H1 (cell line): ENCODE results near the gene RTF1. TPM values are rescaled to one million over a fixed set of nuclear protein-coding genes. Genes with fewer than 3 reads are reported as not detected.

Source experiments
- CHD7 ChIP-seq: fragments of 300-600 bp; sonication (generic); IDR thresholded peaks from 2 replicates; pipeline ENCODE4 v1.7.1; 2012; ENCODE audit warnings: low read length, moderate library complexity, mild to moderate bottlenecking, inconsistent platforms; ENCODE audit not compliant: insufficient replicate concordance
- TBP ChIP-seq: IDR thresholded peaks from 2 replicates; pipeline ENCODE4 v1.6.1; 2011; ENCODE audit warnings: low read depth, low read length, improper control_type of control experiment
- polyA plus RNA-seq, 7 experiments: library from polyadenylated mRNA; depleted of rRNA in 3 of 7; stranded (reverse) in 5 of 7; unstranded in 2 of 7; fragments of >200 nt in 5 of 7; fragments of 200-250 nt in 2 of 7; gene quantifications; 1 replicate in 5 of 7; 2 replicates in 1 of 7; 4 replicates in 1 of 7; pipeline versions ENCODE4 v1.2.1 to v1.2.3, GENCODE V29; 2011 to 2013; ENCODE audit warnings: missing spikeins in 2 of 7, mixed read lengths in 2 of 7
- total RNA-seq: library from RNA; stranded (reverse); fragmentation: NEBNext Ultra II Directional; extraction: Animal tissue kit (Norgen Biotek cat#: 25700); gene quantifications from 2 replicates; pipeline ENCODE4 v1.2.1, GENCODE V29; 2021

The RTF1 gene
- total and polyA plus RNA-seq, 2 of the 8 experiments (the other 6 are each of a cell fraction or from before 2014, with no cell fraction given), result 22.6 to 47.7 TPM

GRCh38 chr15:41396111-41396510, 20.8 kb upstream of the RTF1 start (continued):
- TF ChIP-seq CHD7 (no peak), TBP (no peak)
